Tibial nerve (tissue), 4 donors: Measurements from ENCODE around the gene SLC2A9. TPM values are rescaled to one million over a fixed set of nuclear protein-coding genes. Genes with fewer than 3 reads are reported as not detected.

Experiments used
- DNase-seq, 2 donors: peaks; one replicate each; pipeline ENCODE4 v3.0.0-alpha.2; 2019; ENCODE audit warnings: low spot score in 2 of 2
- H3K27ac ChIP-seq, 4 donors: fragments of 200-600 bp; sonication (generic) in 3 of 4; one replicate each; pipeline ENCODE4 v1.5.1; 2017 to 2019; ENCODE audit warnings: mild to moderate bottlenecking in 1 of 4
- H3K27me3 ChIP-seq, 2 donors: fragments of 200-600 bp; sonication (generic) in 1 of 2; one replicate each; pipeline versions ENCODE4 v1.5.1 to v1.6.0; 2017 to 2019
- H3K36me3 ChIP-seq, 3 donors: fragments of 200-600 bp; sonication (generic); one replicate each; pipeline ENCODE4 v1.5.1; 2018 to 2019
- H3K4me1 ChIP-seq, 4 donors: fragments of 200-600 bp; sonication (generic) in 3 of 4; one replicate each; pipeline ENCODE4 v1.5.1; 2017 to 2019
- H3K4me3 ChIP-seq, 4 donors: fragments of 200-600 bp; sonication (generic) in 3 of 4; one replicate each; pipeline ENCODE4 v1.5.1; 2017 to 2019; ENCODE audit warnings: mild to moderate bottlenecking in 1 of 4, moderate library complexity in 1 of 4
- H3K9me3 ChIP-seq, 4 donors: fragments of 200-600 bp; sonication (generic) in 3 of 4; one replicate each; pipeline ENCODE4 v1.5.1; 2017 to 2019
- CTCF ChIP-seq, 5 experiments: fragments of 200-600 bp in 3 of 5; fragments of 450-650 bp in 2 of 5; sonication (generic) in 3 of 5; IDR thresholded peaks; one replicate each; pipeline ENCODE4 v1.5.1; 2016 to 2019; ENCODE audit warnings: antibody characterized with exemption in 5 of 5, mild to moderate bottlenecking in 3 of 5, moderate library complexity in 2 of 5
- EP300 ChIP-seq, 2 donors: sonication (generic); formaldehyde crosslinking; IDR thresholded peaks; one replicate each; pipeline ENCODE4 v1.6.1; 2017; ENCODE audit warnings: antibody characterized with exemption in 2 of 2, mild to moderate bottlenecking in 1 of 2
- POLR2A ChIP-seq, 2 donors: fragments of 450-650 bp; IDR thresholded peaks; one replicate each; pipeline ENCODE4 v1.6.1; 2017; ENCODE audit warnings: antibody characterized with exemption in 2 of 2, mild to moderate bottlenecking in 2 of 2, moderate library complexity in 2 of 2
- WGBS, 2 donors: methylation state at CpG; one replicate each; pipeline ENCODE4 v1.1.5; 2018; 5-methylcytosine and 5-hydroxymethylcytosine counted together
- total RNA-seq, 4 donors: library from RNA; depleted of rRNA; stranded (reverse); fragments of >200 nt; gene quantifications; one replicate each; pipeline ENCODE4 v1.1.0, GENCODE V29; 2016

SLC2A9 gene
- total RNA-seq, 4 donors from 2014 or later: 2.7 to 10.7 (median 6.0) TPM

GRCh38 chr4:10056334-10057022, 35.2 kb upstream of the SLC2A9 start:
- H3K27me3 ChIP-seq: no peaks in the 10 kb centered on the region
- no peak overlapping the region for H3K27ac ChIP-seq
- DNase-seq: no peak
- H3K4me3 ChIP-seq: no peak overlapping the region
- WGBS, 2 donors: 80 to 86% methylated on average over 8 of the region's 8 CpGs
- H3K4me1 ChIP-seq: peaks cover 0 to 3% (median 0%) of the 10 kb centered on the region in 4 donors
- H3K9me3 ChIP-seq: no peaks in the 10 kb centered on the region
- no peaks in the 10 kb centered on the region for H3K36me3 ChIP-seq
- TF ChIP-seq POLR2A (IDR thresholded peaks at IDR 0.05) (no peak), EP300 (IDR thresholded peaks at IDR 0.05) (no peak), CTCF (IDR thresholded peaks at IDR 0.05) (no peak)

GRCh38 chr4:10055871-10056270, 34.6 kb upstream of the SLC2A9 start:
- TF ChIP-seq POLR2A (IDR thresholded peaks at IDR 0.05) (no peak), EP300 (IDR thresholded peaks at IDR 0.05) (no peak), CTCF (IDR thresholded peaks at IDR 0.05) (no peak)
- WGBS, 2 donors: 92 to 95% methylated on average over 4 of the region's 4 CpGs
- Histone ChIP-seq H3K4me3 (no peak overlapping the region), H3K27me3 (no peaks in the 10 kb centered on the region), H3K27ac (no peak overlapping the region), H3K4me1 (peaks cover 0 to 3% (median 0%) of the 10 kb centered on the region in 4 donors), H3K36me3 (no peaks in the 10 kb centered on the region), H3K9me3 (no peaks in the 10 kb centered on the region)
- DNase-seq: no peak

- H3K36me3 ChIP-seq: no peaks in the 10 kb centered on the region
- H3K27me3 ChIP-seq: no peaks in the 10 kb centered on the region
- no peak overlapping the region for H3K4me3 ChIP-seq
- H3K9me3 ChIP-seq: no peaks in the 10 kb centered on the region
- TF ChIP-seq CTCF (IDR thresholded peaks at IDR 0.05) (no peak), EP300 (IDR thresholded peaks at IDR 0.05) (no peak), POLR2A (IDR thresholded peaks at IDR 0.05) (no peak)
- H3K27ac ChIP-seq: peak overlapping the region in 1 of 4 donors; percentile 22
- H3K4me1 ChIP-seq: peaks cover 0 to 3% (median 0%) of the 10 kb centered on the region in 4 donors
- DNase-seq: no peak
- 37 to 40% methylated on average over 4 of the region's 4 CpGs for WGBS, 2 donors
These were observed 33.3 kb upstream of the SLC2A9 start for GRCh38 chr4:10054571-10055041.

- no peak overlapping the region for H3K27ac ChIP-seq
- no peak for DNase-seq
These were observed 32.5 kb upstream of the SLC2A9 start for GRCh38 chr4:10053635-10054453.

More at GRCh38 chr4:10053635-10054453, 32.5 kb upstream of the SLC2A9 start:
- Histone ChIP-seq H3K9me3 (no peaks in the 10 kb centered on the region), H3K4me1 (peaks cover 0 to 3% (median 0%) of the 10 kb centered on the region in 4 donors), H3K36me3 (no peaks in the 10 kb centered on the region), H3K4me3 (no peak overlapping the region), H3K27me3 (no peaks in the 10 kb centered on the region)
- 88 to 91% methylated on average over 8 of the region's 8 CpGs for WGBS, 2 donors
- TF ChIP-seq CTCF (IDR thresholded peaks at IDR 0.05) (no peak), POLR2A (IDR thresholded peaks at IDR 0.05) (no peak), EP300 (IDR thresholded peaks at IDR 0.05) (no peak)
